ENCODE data around the gene CNST.
"Not testable (repeated sequence)": the region's sequence is repeated elsewhere in the genome, so short reads cannot be mapped to it uniquely, and the experiment has no call there.

The CNST gene

DNA sequence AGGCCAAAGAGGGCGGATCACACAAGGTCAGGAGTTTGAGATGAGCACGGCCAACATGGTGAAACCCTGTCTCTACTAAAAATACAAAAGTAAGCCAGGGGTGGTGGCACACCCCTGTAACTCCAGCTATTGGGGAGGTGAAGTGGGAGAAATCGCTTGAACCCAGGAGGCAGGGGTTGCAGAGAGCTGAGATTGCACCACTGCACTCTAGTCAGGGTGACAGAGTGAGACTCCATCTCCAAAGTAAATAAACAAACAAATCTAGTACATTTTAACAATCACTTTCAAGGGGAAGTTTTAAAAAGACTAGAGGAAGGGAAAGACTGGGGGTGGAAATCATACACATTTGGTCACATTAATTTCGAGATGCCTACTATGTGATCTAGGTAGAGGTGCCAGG is 6.9 kb upstream of the CNST start:
- FAIRE-seq (no peak), DNase-seq (ENCODE audit: insufficient read length) (no peak)
- TF ChIP-seq POLR2AphosphoS5 (IDR thresholded peaks at IDR 0.05; ENCODE audit: low read depth, low read length) (no peak), POLR2A (IDR thresholded peaks at IDR 0.05; ENCODE audit: low read depth, low read length) (no peak), TAF1 (IDR thresholded peaks at IDR 0.05; ENCODE audit: borderline replicate concordance, low read depth, low read length) (no peak)

DNA sequence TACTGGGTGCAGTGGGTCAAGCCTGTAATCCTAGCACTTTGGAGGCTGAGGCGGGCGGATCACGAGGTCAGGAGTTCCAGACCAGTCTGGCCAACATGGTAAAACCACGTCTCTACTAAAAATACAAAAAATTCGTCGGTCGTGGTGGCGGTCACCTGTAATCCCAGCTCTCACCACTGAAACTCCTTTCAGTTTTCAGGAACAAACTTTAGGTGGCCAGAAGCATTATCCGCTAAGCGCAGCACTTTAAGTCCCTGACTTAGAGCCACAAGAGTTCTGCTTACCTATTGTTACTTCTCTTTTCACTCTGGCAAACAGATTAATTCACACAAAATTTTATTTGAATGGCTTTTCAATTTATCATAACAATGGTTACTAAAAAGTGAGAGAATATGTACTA is 5.4 kb upstream of the CNST start:
- FAIRE-seq: peak; percentile 33
- DNase-seq (ENCODE audit: insufficient read length): not testable (repeated sequence)

DNA sequence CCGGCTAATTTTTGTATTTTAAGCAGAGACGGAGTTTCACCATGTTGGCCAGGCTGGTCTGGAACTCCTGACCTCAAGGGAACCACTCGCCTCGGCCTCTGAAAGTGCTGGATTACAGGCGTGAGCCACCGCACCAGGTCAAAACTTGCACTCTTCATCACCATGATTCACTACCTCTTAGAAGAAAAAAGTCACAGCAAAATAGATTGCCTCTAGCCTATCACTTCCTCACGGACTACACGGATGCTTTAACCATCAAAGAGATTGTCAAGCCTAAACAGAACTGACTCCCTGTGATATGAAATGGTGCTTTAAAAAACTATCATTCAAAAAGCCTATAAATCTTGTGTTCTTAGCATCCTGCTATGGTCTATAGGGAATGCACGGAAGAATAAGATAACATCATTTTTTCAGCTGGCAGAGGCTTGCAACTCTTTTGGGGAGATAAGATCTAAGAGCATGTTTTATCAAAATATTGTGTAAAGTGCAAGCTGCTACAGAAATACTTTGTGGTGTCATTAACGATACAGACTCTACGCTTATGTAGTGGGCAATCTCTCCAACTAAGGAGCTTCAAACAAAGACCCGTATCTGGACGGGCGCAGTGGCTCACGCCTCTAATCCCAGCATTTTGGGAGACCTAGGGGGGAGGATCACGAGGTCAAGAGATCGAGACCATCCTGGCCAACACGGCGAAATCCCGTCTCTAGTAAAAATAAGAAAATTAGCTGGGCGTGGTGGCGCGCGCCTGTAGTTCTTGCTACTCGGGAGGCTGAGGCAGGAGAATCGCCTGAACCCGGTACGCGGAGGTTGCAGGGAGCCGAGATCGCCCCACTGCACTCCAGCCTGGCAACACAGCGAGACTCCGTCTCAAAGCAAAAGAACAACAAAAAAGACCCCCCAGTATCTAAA is 1.2 kb upstream of the CNST start:
- TF ChIP-seq POLR2AphosphoS5 (IDR thresholded peaks at IDR 0.05; ENCODE audit: low read depth, low read length) (no peak), TAF1 (IDR thresholded peaks at IDR 0.05; ENCODE audit: borderline replicate concordance, low read depth, low read length) (no peak), POLR2A (IDR thresholded peaks at IDR 0.05; ENCODE audit: low read depth, low read length) (no peak)
- FAIRE-seq (no peak), DNase-seq (ENCODE audit: insufficient read length) (no peak)

DNA sequence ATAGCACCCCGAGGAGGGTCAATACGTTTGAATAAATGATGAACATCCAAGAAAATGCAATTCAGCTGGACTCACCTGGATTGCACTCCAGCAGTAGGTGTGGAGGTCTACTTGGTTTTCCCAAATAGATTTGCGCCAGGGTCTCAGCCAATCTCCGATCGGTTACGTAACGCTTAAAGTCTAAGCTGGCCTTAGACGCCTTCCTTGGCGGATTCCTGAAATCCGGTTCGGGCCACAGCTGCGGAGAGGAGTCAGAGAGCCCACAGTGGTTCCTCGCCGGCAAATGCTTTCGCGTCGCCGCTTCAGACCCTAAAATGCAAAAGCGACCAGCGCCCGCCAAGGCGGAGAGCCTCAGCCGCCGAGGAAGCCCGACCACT is 517 bp upstream of the CNST start:
- TF ChIP-seq TAF1 (IDR thresholded peaks at IDR 0.05; ENCODE audit: borderline replicate concordance, low read depth, low read length) (no peak), POLR2AphosphoS5 (IDR thresholded peaks at IDR 0.05; ENCODE audit: low read depth, low read length) (no peak), POLR2A (IDR thresholded peaks at IDR 0.05; ENCODE audit: low read depth, low read length) (no peak)
- no peak for FAIRE-seq
- DNase-seq (ENCODE audit: insufficient read length): peak; percentile 12

DNA sequence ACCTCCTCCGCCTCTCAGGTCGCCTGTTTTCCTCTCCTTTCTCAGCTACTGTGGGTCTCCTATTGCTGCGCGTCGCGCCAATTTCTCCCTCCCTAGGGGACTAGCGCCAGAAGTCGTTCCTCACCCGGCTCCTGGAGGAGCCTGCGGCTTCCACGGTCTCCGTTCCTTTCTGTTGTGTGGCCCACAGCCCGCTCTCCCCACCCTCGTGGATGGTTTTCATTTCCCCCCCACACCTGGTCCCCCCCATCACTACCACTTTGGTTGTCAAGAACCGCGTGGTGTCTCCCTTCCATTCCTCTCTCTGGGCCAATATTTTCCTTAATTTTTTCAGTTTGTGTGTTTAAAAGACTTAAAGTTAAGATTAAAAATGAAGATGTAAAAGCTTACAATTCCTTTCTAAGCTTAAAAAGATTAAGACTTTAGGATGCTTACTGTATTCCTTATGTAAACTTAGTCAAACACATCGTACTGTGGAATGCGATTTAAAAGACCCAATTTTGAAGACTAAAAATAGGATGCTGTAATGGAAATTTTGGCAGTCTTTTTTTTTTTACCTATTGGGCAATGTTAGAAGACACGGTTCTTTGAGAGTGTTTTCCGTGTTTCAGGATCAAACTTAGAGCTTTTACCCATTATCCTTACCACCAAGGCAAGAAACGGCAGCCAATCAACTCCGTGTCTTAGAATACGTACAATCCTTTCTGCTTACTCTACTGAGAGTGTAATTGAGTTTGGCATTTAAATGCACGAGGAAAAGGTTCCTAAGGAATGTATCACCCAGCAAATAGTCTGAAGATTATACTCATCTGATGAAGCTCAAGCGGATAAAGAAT is 773 bp downstream of the CNST start:
- FAIRE-seq (no peak), DNase-seq (ENCODE audit: insufficient read length) (peak; percentile 34)
- TF ChIP-seq POLR2AphosphoS5 (IDR thresholded peaks at IDR 0.05; ENCODE audit: low read depth, low read length) (no peak), TAF1 (IDR thresholded peaks at IDR 0.05; ENCODE audit: borderline replicate concordance, low read depth, low read length) (no peak), POLR2A (IDR thresholded peaks at IDR 0.05; ENCODE audit: low read depth, low read length) (no peak)

DNA sequence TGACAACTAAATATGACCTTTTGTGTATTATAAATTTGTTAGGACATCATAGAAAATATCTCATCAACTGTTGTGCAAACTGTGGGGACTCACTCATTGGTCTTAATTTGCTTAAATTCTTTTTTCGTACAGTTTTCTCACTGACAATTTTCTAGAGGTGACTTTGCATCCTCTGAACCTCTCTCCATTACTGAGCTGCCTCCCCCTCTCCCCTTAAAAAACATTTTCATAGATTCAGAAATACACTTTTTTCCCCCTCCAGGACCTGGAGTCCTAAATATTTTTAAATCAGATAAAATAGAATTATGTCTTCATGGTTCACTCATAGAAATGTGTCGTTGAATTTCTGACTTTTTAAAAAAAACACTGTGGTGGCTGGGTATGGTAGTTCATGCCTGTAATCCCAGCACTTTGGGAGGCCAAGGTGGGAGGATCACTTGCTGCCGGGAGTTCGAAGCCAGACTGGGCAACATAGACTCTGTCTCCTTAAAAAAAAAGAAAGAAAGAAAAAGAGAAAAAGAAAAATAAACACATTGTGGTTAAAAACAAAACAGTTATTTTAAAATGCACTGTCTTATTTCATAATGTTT is 1.5 kb downstream of the CNST start:
- DNase-seq (ENCODE audit: insufficient read length) (no peak), FAIRE-seq (no peak)
- TF ChIP-seq TAF1 (IDR thresholded peaks at IDR 0.05; ENCODE audit: borderline replicate concordance, low read depth, low read length): no peak
- TF ChIP-seq POLR2AphosphoS5 (IDR thresholded peaks at IDR 0.05; ENCODE audit: low read depth, low read length): no peak
- TF ChIP-seq POLR2A (IDR thresholded peaks at IDR 0.05; ENCODE audit: low read depth, low read length): no peak

DNA sequence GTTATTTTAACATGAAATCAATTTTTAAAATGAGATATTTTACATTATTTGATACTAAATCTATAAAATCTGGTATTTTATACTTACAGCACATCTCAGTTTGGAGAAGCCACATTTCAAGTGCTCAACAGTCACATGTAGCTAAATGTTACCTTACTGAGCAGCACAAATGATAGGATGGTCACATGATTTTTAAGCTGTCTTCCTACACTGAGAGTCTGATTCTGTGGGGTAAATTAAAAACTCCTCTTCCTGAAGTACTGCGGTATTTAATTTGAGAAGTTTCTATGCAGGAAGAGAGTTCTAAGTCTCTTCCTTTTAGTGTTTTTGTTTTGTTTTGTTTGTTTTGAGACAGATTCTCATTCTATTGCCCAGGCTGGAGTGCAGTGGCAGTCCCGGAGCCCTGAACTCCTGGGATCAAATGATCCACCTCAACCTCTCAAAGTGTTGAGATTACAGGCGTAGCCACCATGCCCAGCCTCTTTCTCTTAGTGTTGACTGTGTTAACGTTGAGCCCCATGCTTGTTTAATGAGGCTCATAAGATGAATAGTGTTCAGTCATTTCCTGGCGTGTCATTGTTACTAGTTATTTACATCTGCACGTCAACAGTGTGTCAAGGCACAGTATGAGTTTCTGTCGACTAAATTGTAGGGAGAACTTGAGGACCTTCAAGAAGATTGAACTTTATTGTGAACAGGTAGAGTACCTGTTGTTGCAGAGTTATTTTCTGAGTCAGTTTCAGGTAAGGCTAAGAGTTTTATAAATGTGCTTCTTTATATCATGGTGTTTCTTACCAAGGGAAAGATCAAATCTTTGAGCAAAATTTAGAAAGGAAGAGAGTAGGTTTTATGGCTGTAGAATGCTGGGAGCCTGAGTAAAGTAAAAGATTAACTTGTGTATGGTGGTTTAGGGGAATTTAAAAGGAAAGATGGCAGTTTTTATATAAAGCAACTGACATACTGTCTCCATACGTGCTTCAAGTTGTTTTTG is 3.3 kb downstream of the CNST start:
- TF ChIP-seq POLR2AphosphoS5 (IDR thresholded peaks at IDR 0.05; ENCODE audit: low read depth, low read length): no peak
- FAIRE-seq (peak; percentile 56), DNase-seq (ENCODE audit: insufficient read length) (no peak)

DNA sequence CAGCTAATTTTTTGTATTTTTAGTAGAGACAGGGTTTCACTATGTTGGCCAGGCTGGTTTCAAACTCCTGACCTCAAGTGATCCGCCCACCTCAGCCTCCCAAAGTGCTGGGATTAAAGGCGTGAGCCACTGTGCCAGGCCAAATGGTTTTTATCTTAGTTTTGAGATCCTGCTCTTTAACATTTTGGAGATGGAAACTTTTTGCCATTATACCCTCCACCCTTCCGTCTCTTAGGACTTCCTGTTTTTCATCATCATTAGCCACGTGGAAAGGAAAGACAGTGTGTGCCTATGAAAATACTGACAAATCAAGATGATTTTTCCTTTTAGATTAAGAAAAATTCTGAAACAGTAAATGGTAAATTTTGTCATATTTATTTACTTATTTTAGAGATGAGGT is 5.1 kb downstream of the CNST start:
- not testable (repeated sequence) for FAIRE-seq; DNase-seq (ENCODE audit: insufficient read length)

DNA sequence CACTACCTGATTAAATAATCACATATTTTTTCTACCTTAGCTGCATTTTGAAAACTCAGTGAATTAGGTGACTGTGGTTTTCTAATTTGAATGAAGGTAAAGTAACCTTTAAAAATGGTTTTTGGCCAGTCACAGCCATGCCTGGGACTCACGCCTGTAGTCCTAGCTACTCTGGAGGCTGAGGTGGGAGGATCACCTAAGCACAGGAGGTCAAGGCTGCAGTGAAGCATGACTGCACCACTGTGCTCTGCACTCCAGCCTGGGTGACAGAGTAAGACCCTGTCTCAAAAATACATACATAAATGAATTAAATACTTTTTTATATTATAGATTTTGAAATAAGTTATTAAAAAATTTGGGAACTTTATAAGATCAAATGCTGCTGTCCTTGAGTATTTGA is 5.7 kb downstream of the CNST start:
- TF ChIP-seq POLR2AphosphoS5 (IDR thresholded peaks at IDR 0.05; ENCODE audit: low read depth, low read length) (no peak), TAF1 (IDR thresholded peaks at IDR 0.05; ENCODE audit: borderline replicate concordance, low read depth, low read length) (no peak), POLR2A (IDR thresholded peaks at IDR 0.05; ENCODE audit: low read depth, low read length) (no peak)
- FAIRE-seq: no peak
- no peak for DNase-seq (ENCODE audit: insufficient read length)

DNA sequence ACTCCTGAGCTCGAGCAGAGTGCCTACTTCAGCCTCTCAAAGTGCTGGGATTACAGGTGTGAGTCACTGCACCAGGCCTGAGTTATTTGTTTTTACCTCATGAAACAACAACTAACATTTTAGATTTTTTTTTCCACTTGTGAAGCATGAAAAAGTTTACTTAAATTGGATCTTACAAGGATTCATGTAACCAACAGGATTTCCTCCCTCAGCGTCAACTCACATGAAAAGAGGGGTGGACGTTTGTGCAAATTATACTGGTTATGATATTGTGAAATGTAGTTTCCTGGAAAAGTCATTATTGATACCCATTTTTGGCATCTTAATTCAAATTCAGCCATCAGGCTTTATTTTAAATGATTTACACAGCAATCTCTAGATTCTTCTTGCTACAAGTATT is 6.5 kb downstream of the CNST start:
- TF ChIP-seq TAF1 (IDR thresholded peaks at IDR 0.05; ENCODE audit: borderline replicate concordance, low read depth, low read length) (no peak), POLR2AphosphoS5 (IDR thresholded peaks at IDR 0.05; ENCODE audit: low read depth, low read length) (no peak), POLR2A (IDR thresholded peaks at IDR 0.05; ENCODE audit: low read depth, low read length) (no peak)
- FAIRE-seq: no peak
- DNase-seq (ENCODE audit: insufficient read length): no peak

DNA sequence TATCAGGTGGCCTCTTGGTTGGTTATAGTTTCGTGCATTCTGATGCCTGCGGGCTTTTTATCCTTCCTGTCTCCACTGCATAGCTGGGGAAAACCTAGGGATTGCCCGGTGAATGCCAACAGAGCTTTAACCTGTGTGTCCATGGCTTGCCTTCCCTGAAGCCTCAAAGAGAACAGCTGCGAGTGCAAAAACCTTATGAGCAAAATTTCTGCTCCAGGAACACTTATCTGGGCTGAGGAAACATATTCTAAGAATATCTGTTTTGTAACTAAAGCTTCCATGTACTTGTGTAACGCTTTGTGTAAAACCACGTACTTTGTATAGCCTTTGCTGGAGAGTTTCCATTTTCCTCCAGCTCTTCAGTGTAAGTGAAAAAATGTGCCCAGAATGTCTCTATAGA is 7.2 kb downstream of the CNST start:
- FAIRE-seq (peak; percentile 56), DNase-seq (ENCODE audit: insufficient read length) (no peak)
- TF ChIP-seq POLR2A (IDR thresholded peaks at IDR 0.05; ENCODE audit: low read depth, low read length) (no peak), TAF1 (IDR thresholded peaks at IDR 0.05; ENCODE audit: borderline replicate concordance, low read depth, low read length) (no peak), POLR2AphosphoS5 (IDR thresholded peaks at IDR 0.05; ENCODE audit: low read depth, low read length) (no peak)
